A549 treated with Hydrocortisone at 1 μM for 4 hours (cell line): ENCODE results near the gene HECTD1. TPM values are rescaled to one million over a fixed set of nuclear protein-coding genes. Genes with fewer than 3 reads are reported as not detected.

Experiments
- total RNA-seq: library from RNA; stranded (reverse); fragments of 200-300 nt; extraction: Qiagen RNA extraction; gene quantifications from 5 replicates; pipeline ENCODE4 v1.2.3, GENCODE V29; 2022

HECTD1 gene
- total RNA-seq, result 55.0 to 88.4 TPM (median 62.2 TPM) in 5 replicates

DNA sequence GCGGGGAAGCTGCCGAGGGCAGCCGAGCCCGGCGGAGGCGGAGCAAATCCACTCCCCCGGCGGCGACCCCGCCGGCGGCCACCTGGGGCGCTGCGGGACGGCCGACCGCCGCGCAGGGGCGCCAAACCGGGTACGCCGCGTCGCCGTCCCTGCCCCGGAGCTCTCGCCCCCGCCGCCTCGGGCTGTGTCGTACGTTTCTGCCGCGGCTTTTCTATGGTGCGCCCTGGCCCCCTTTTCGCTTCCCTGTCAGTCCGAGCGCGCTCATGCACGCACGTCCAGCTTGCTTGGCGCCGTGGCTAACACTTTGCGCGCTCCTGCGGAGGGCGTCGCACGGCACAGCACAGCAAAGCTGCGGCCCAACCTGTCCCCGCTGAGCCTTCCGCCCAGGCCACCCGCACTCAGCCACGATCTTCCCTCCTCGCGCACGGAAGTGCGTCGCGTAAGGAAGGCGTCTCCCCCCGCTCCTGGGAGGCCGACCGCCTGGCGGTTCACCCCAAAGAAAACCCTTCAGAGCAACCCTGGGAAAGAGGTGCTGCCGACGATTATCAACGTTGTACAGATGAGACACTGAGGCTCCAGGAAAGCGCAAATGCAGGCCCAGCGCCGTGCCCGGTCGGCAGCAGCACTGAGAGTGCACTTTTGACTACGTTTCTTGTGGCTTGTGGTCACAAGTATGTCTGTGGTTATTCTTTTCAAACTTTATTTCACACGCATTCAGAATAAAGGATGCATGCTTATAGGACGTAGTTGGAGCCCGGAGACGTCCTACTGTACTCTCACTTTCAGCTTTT is at the start of gene HECTD1:
Gene HECTD1, minus strand, starts transcription at position 39 of the 791 bp plus-strand sequence. CDS start 1,857 bp downstream, outside the sequence.

Other genes starting within 250 kb of the HECTD1 start
- 8.4 to 13.5 TPM (median 9.8 TPM) in 5 replicates for gene AP4S1, start 182.1 kb downstream of the HECTD1 start, total RNA-seq
- gene STRN3, start 181.4 kb downstream of the HECTD1 start, total RNA-seq, result 12.1 to 20.5 TPM (median 15.5 TPM) in 5 replicates
- gene HEATR5A, start 212.8 kb upstream of the HECTD1 start, total RNA-seq, result 14.9 to 19.2 TPM (median 17.5 TPM) in 5 replicates
- 11.8 to 20.7 TPM (median 15.1 TPM) in 5 replicates for gene DTD2, start 249.7 kb upstream of the HECTD1 start, total RNA-seq